HepG2 (cell line): ENCODE measurements around the gene RNF150.

Experiments used
- ARNTL ChIP-seq: sonication (generic); formaldehyde crosslinking; IDR thresholded peaks from 2 replicates; pipeline ENCODE4 v1.4.0; 2020; ENCODE audit warnings: mild to moderate bottlenecking, missing genetic modification reagents
- CHCHD3 ChIP-seq: sonication (generic); formaldehyde crosslinking; IDR thresholded peaks from 2 replicates; pipeline ENCODE4 v1.8.0; 2022; ENCODE audit warnings: mild to moderate bottlenecking, missing genetic modification reagents, moderate library complexity
- CHD2 ChIP-seq: IDR thresholded peaks from 2 replicates; pipeline ENCODE4 v1.6.1; 2011; ENCODE audit warnings: low read depth, low read length, improper control_type of control experiment
- HIVEP1 ChIP-seq: sonication (generic); formaldehyde crosslinking; IDR thresholded peaks from 2 replicates; pipeline ENCODE4 v1.4.0; 2020; ENCODE audit warnings: mild to moderate bottlenecking, missing genetic modification reagents
- NFIC ChIP-seq: IDR thresholded peaks from 2 replicates; pipeline ENCODE4 v1.6.1; 2012; ENCODE audit warnings: mild to moderate bottlenecking, low read length, inconsistent platforms
- PRPF4 ChIP-seq: fragments of 200-400 bp; formaldehyde crosslinking; IDR thresholded peaks from 2 replicates; pipeline ENCODE4 v1.6.1; 2016; ENCODE audit warnings: low read length, low read depth; ENCODE audit not compliant: poor library complexity, severe bottlenecking
- RFXAP ChIP-seq: sonication (generic); formaldehyde crosslinking; IDR thresholded peaks from 2 replicates; pipeline ENCODE4 v1.4.0; 2020; ENCODE audit warnings: missing genetic modification reagents, borderline replicate concordance
- SMC3 ChIP-seq: IDR thresholded peaks from 2 replicates; pipeline ENCODE4 v1.6.1; 2011; ENCODE audit warnings: low read length, improper control_type of control experiment
- TAF15 ChIP-seq: fragments of 200-400 bp; formaldehyde crosslinking; IDR thresholded peaks from one replicate; pipeline ENCODE4 v1.6.1; 2018; ENCODE audit warnings: mild to moderate bottlenecking, low read depth, low read length; ENCODE audit not compliant: poor library complexity, severe bottlenecking
- U2AF1 ChIP-seq: fragments of 200-400 bp; formaldehyde crosslinking; optimal IDR thresholded peaks from 2 replicates; pipeline ENCODE3; 2017; ENCODE audit warnings: mild to moderate bottlenecking, low read depth, low read length
- ZNF883 ChIP-seq: sonication (generic); formaldehyde crosslinking; IDR thresholded peaks from 2 replicates; pipeline ENCODE4 v1.5.1; 2020; ENCODE audit warnings: mild to moderate bottlenecking, missing genetic modification reagents; ENCODE audit errors: not compliant biosample characterization
- ZSCAN25 ChIP-seq: sonication (generic); formaldehyde crosslinking; IDR thresholded peaks from 2 replicates; pipeline ENCODE4 v1.8.0; 2022; ENCODE audit warnings: mild to moderate bottlenecking, missing genetic modification reagents
- TF ChIP-seq, protein P1 (sequence below): sonication (generic); formaldehyde crosslinking; IDR thresholded peaks from 2 replicates; pipeline ENCODE4 v1.5.0; 2020; ENCODE audit warnings: missing genetic modification reagents

DNA sequence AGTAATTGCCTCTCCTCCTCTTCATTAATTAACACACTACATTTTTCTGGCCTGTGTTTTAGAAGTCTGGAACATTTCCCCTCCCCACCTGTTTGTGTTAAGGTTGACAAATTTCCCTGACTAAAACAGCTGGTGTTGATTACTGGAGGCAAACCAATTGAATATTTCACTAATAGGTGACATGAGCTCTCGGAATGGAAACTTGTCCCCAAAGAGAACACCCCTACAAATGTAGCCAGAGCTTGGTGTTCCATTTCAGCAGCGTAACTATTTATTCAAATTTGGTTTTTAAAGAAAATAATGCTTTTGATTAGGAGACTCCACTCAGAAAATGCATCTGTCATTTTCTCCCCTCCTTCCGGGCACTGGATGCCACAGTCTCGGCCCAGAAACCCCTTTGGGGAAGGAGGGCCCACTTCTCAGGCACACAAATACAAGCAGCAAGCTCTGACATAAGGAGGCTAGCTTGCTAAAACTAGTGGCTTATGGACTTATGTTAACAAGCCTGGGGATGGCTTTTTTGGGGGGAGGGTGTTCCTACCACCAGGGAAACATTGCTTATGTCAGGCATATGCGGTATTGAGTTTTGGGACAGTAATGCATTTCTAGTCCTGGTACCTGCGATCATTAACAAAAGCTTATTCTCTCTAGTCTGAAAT, 2.2 kb downstream of the RNF150 start:
- TF ChIP-seq U2AF1 (no peak), PRPF4 (no peak), CHCHD3 (CRISPR knock-in tag) (no peak), ZNF883 (CRISPR knock-in tag) (no peak), SMC3 (no peak), CHD2 (no peak), ZSCAN25 (no peak), NFIC (no peak), RFXAP (CRISPR knock-in tag) (no peak), ARNTL (CRISPR knock-in tag) (no peak), HIVEP1 (CRISPR knock-in tag) (no peak), TAF15 (no peak)
- TF ChIP-seq, protein P1, sequence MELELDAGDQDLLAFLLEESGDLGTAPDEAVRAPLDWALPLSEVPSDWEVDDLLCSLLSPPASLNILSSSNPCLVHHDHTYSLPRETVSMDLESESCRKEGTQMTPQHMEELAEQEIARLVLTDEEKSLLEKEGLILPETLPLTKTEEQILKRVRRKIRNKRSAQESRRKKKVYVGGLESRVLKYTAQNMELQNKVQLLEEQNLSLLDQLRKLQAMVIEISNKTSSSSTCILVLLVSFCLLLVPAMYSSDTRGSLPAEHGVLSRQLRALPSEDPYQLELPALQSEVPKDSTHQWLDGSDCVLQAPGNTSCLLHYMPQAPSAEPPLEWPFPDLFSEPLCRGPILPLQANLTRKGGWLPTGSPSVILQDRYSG (CRISPR knock-in tag) = no peak
